Hepatocyte (in vitro differentiated cells): ENCODE measurements around the gene MATK. TPM values are rescaled to one million over a fixed set of nuclear protein-coding genes. Genes with fewer than 3 reads are reported as not detected.
"Not testable (repeated sequence)": the region's sequence is repeated elsewhere in the genome, so short reads cannot be mapped to it uniquely, and the experiment has no call there.

Source experiments
- DNase-seq: peaks from one replicate; pipeline ENCODE4 v3.0.0-alpha.2; 2016; ENCODE audit warnings: low spot score
- H2AFZ ChIP-seq: fragments of 200-600 bp; sonication (generic); 2 replicates; pipeline ENCODE4 v1.6.0; 2016; ENCODE audit warnings: antibody characterized with exemption, mild to moderate bottlenecking
- H3K27ac ChIP-seq: fragments of 200-600 bp; sonication (generic); 2 replicates; pipeline ENCODE4 v1.5.1; 2016; ENCODE audit warnings: mild to moderate bottlenecking
- H3K27me3 ChIP-seq: fragments of 200-600 bp; sonication (generic); 2 replicates; pipeline ENCODE4 v1.6.1; 2016
- H3K36me3 ChIP-seq: fragments of 200-600 bp; sonication (generic); replicated peaks from 2 replicates; pipeline ENCODE4 v1.5.1; 2016; ENCODE audit warnings: low read depth; ENCODE audit not compliant: insufficient read depth
- H3K4me1 ChIP-seq: fragments of 200-600 bp; sonication (generic); 2 replicates; pipeline ENCODE4 v1.5.1; 2016; ENCODE audit warnings: mild to moderate bottlenecking, moderate library complexity; ENCODE audit not compliant: insufficient read depth
- H3K4me2 ChIP-seq: fragments of 200-600 bp; sonication (generic); 2 replicates; pipeline ENCODE4 v1.6.0; 2016
- H3K4me3 ChIP-seq: fragments of 200-600 bp; sonication (generic); 2 replicates; pipeline ENCODE4 v1.5.1; 2016; ENCODE audit warnings: mild to moderate bottlenecking
- H3K79me2 ChIP-seq: fragments of 200-600 bp; sonication (generic); 2 replicates; pipeline ENCODE4 v1.6.0; 2017; ENCODE audit warnings: mild to moderate bottlenecking
- H3K9me2 ChIP-seq: fragments of 200-600 bp; sonication (generic); replicated peaks from 2 replicates; pipeline ENCODE4 v1.6.0; 2017; ENCODE audit warnings: mild to moderate bottlenecking; ENCODE audit not compliant: insufficient read depth
- H3K9me3 ChIP-seq: fragments of 200-600 bp; sonication (generic); 2 replicates; pipeline ENCODE4 v1.5.1; 2016; ENCODE audit warnings: low read depth, mild to moderate bottlenecking
- H4K20me1 ChIP-seq: fragments of 200-600 bp; sonication (generic); 2 replicates; pipeline ENCODE4 v1.6.0; 2016; ENCODE audit warnings: mild to moderate bottlenecking; ENCODE audit not compliant: insufficient read depth, poor library complexity, severe bottlenecking
- EZH2 ChIP-seq: fragments of 200-600 bp; sonication (generic); IDR thresholded peaks from 2 replicates; pipeline ENCODE4 v1.6.1; 2016; ENCODE audit warnings: antibody characterized with exemption, mild to moderate bottlenecking, borderline replicate concordance
- EZH2phosphoT487 ChIP-seq: fragments of 200-600 bp; sonication (generic); IDR thresholded peaks from one replicate; pipeline ENCODE4 v1.6.1; 2018; ENCODE audit warnings: antibody characterized with exemption, mild to moderate bottlenecking, low read depth, moderate library complexity; ENCODE audit not compliant: unreplicated experiment, severe bottlenecking
- WGBS: methylation state at CpG from one replicate; pipeline ENCODE4 v1.1.6; 2016; ENCODE audit warnings: low lambda C conversion rate; ENCODE audit errors: missing lambda C conversion rate; 5-methylcytosine and 5-hydroxymethylcytosine counted together
- polyA plus RNA-seq: library from polyadenylated mRNA; unstranded; fragments of >200 nt; fragmentation: Nextera tagmentation; extraction: Ambion mirVana; gene quantifications from 2 replicates; pipeline ENCODE4 v1.2.1, GENCODE V29; 2016
- total RNA-seq: library from RNA; depleted of rRNA; stranded (reverse); fragments of >200 nt; gene quantifications from 2 replicates; pipeline ENCODE4 v1.2.3, GENCODE V29; 2014
- TF ChIP-seq, protein P1 (sequence below): fragments of 200-600 bp; sonication (generic); IDR thresholded peaks from 2 replicates; pipeline ENCODE4 v1.5.1; 2016; ENCODE audit warnings: antibody characterized with exemption, mild to moderate bottlenecking; ENCODE audit not compliant: poor library complexity

Gene MATK
- total and polyA plus RNA-seq, 2 experiments from 2014 or later: 0.50 TPM; not detected in 1

DNA sequence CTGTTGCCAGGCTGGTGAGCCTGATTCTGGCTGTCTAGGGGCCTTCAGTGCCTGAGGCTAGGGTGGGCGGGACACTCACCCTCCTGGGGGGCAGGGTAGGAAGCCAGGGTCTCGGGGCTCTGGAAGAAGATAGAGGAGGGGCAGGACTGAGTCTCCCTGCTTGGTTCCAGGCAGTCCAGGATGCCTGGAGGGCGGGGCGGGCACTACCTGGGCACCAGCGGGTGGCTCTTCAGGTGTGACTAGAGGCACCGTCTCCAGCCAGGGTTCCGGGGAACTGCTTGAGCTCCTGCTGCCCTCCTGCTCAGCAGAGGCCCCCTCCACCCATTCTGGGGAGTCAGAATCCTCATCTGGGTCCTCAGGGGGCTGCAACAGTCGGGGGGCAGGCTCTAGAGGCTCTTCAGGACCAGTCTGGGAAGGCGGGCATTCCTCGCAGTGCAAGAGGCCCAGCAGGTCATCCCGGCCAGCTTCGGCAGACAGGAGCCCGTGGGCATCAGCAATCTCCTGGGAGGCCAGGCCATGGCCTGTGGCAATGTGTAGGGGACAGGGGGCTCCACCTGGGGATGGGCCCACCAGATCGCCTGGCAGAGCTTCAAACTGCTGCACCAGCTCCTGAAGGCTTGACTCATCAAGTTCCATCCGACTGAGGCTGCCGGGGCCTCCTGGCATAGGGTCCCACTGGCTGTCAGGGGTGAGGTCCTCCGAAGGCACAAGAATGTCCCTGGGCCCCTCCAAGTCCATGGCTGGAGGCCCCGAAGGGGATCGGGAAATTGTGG is 26.5 kb downstream of the MATK start:
- 94% methylated on average over 18 of the region's 19 CpGs for WGBS
- no peak overlapping the region for H2AFZ ChIP-seq
- H3K79me2 ChIP-seq: peaks cover 27% of the 10 kb centered on the region
- no peaks in the 10 kb centered on the region for H3K9me3 ChIP-seq
- H3K9me2 ChIP-seq: no peaks in the 10 kb centered on the region
- H3K4me3 ChIP-seq: no peak overlapping the region
- no peaks in the 10 kb centered on the region for H3K27me3 ChIP-seq
- H3K36me3 ChIP-seq: no peaks in the 10 kb centered on the region
- peaks cover 3% of the 10 kb centered on the region for H3K4me1 ChIP-seq
- peak overlapping the region; percentile 94 for H3K4me2 ChIP-seq
- no peak overlapping the region for H3K27ac ChIP-seq
- H4K20me1 ChIP-seq: no peaks in the 10 kb centered on the region
- TF ChIP-seq EZH2 (no peak), EZH2phosphoT487 (no peak)
- TF ChIP-seq, protein P1, sequence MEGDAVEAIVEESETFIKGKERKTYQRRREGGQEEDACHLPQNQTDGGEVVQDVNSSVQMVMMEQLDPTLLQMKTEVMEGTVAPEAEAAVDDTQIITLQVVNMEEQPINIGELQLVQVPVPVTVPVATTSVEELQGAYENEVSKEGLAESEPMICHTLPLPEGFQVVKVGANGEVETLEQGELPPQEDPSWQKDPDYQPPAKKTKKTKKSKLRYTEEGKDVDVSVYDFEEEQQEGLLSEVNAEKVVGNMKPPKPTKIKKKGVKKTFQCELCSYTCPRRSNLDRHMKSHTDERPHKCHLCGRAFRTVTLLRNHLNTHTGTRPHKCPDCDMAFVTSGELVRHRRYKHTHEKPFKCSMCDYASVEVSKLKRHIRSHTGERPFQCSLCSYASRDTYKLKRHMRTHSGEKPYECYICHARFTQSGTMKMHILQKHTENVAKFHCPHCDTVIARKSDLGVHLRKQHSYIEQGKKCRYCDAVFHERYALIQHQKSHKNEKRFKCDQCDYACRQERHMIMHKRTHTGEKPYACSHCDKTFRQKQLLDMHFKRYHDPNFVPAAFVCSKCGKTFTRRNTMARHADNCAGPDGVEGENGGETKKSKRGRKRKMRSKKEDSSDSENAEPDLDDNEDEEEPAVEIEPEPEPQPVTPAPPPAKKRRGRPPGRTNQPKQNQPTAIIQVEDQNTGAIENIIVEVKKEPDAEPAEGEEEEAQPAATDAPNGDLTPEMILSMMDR: no peak
- DNase-seq: no peak

DNA sequence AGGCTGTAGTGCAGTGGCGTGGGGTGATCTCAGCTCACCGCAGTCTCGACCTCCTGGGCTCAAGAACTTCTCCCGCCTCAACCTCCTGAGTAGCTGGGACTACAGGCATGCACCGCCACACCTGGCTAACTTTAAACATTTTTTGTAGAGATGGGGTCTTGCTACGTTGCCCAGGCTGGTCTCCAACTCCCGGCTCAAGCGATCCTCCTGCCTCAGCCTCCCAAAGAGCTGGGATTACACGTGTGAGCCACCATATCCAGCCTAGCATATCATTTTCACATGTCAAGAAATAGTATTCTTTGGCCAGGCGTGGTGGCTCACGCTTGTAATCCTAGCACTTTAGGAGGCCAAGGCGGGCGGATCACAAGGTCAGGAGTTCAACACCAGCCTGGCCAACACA is 27.9 kb downstream of the MATK start:
- 95% methylated on average over 13 of the region's 13 CpGs for WGBS
- peaks cover 19% of the 10 kb centered on the region for H3K79me2 ChIP-seq
- not testable (repeated sequence) for H3K9me2 ChIP-seq, H3K27ac ChIP-seq, H4K20me1 ChIP-seq, H2AFZ ChIP-seq, H3K27me3 ChIP-seq, H3K36me3 ChIP-seq, DNase-seq, H3K4me3 ChIP-seq, H3K4me2 ChIP-seq, H3K4me1 ChIP-seq, H3K9me3 ChIP-seq

DNA sequence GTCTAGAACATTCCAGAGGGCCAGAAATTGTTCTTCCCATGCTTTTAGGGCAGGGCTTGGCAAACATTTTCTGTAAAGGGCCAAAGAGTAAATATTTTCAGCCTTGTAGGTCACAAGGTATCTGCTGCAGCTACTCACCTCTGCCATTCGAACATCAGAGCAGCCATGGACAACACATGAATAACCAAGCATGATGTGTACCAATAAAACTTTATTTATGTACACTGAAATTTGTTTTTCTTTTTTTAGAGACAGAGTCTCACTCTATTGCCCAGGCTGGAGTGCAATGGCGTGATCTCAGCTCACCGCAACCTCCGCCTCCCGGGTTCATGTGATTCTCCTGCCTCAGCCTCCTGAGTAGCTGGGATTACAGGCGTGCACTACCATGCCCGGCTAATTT is 28.5 kb downstream of the MATK start:
- not testable (repeated sequence) for H3K4me1 ChIP-seq, H3K9me2 ChIP-seq, H3K4me2 ChIP-seq, H2AFZ ChIP-seq, DNase-seq, H3K36me3 ChIP-seq, H4K20me1 ChIP-seq, H3K9me3 ChIP-seq, H3K4me3 ChIP-seq, H3K27ac ChIP-seq, H3K27me3 ChIP-seq
- WGBS: 97% methylated on average over 7 of the region's 7 CpGs
- peaks cover 18% of the 10 kb centered on the region for H3K79me2 ChIP-seq

DNA sequence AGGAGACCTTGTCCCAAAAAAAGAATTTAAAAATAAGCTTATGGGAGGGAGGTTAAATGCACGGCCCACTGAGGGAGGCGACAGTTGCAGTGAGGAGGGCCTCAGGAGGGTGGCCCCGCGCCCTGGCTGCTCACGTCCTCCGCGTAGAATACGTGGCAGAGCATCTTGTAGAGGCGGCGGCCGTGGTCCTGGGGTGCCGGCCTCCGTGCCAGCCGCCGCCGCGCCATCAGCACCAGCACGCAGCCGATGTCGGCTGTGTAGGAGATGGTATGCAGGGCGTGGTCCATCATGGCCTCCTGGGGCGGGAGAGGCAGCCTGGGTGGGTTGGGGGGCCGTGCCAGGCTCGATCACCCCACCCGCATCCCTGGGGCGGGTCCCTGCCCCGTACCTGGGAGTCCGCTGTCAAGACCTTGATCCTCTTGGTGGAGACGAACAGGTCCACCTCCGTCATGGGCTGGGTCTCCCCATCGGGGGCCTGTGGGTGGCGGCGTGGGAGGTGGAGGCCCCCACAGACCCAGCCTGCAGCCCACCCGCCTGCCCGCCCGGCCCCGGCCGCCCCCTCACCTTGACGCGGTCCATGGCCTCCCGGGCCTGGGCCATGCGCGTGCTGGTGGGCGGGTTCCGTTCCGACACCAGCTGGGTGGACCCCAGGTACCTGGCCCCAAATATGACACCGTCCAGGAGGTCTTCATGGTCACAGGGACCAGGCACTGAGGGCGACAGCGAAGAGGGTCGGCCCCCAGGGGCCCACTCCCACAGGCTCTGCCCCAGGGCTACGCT is 32.4 kb downstream of the MATK start:
- H3K79me2 ChIP-seq: no peaks in the 10 kb centered on the region
- no peak overlapping the region for H3K4me2 ChIP-seq
- no peaks in the 10 kb centered on the region for H3K4me1 ChIP-seq
- H3K36me3 ChIP-seq: no peaks in the 10 kb centered on the region
- WGBS: 99% methylated on average over 30 of the region's 51 CpGs
- no peaks in the 10 kb centered on the region for H4K20me1 ChIP-seq
- no peak for DNase-seq
- no peak overlapping the region for H3K27ac ChIP-seq
- H3K4me3 ChIP-seq: no peak overlapping the region
- H3K9me3 ChIP-seq: no peaks in the 10 kb centered on the region
- H3K27me3 ChIP-seq: no peaks in the 10 kb centered on the region
- H2AFZ ChIP-seq: no peak overlapping the region
- H3K9me2 ChIP-seq: no peaks in the 10 kb centered on the region
- TF ChIP-seq, protein P1: no peak
- TF ChIP-seq EZH2 (no peak), EZH2phosphoT487 (no peak)
